ENCODE data around the gene FGF3. TPM values are rescaled to one million over a fixed set of nuclear protein-coding genes. Genes with fewer than 3 reads are reported as not detected.

FGF3 gene
- total RNA-seq, 2 experiments from 2014 or later, result not detected

- H3K4me1 Mint-ChIP-seq (ENCODE audit: low read depth), result no peaks in the 10 kb centered on the region
- no peak for ATAC-seq
Measured at GRCh38 chr11:69803604-69804218, 15.5 kb downstream of the FGF3 start.

GRCh38 chr11:69803022-69803421 is 16.2 kb downstream of the FGF3 start:
- Mint-ChIP-seq H3K36me3 (ENCODE audit: low read depth) (no peaks in the 10 kb centered on the region), H3K4me3 (no peak overlapping the region), H3K9me3 (ENCODE audit: insufficient read depth) (no peaks in the 10 kb centered on the region), H3K27me3 (ENCODE audit: low read depth) (peaks cover 5% of the 10 kb centered on the region), H3K27ac (no peak overlapping the region), H3K4me1 (ENCODE audit: low read depth) (no peaks in the 10 kb centered on the region)
- ChIA-PET POLR2A (no interaction called here), CTCF (no interaction called here)
- no peak for ATAC-seq
- DNase-seq, result no peak

More at GRCh38 chr11:69803604-69804218, 15.5 kb downstream of the FGF3 start:
- CTCF ChIA-PET, result no interaction called here
- POLR2A ChIA-PET, result no interaction called here
- no peak overlapping the region for H3K4me3 Mint-ChIP-seq
- peaks cover 7% of the 10 kb centered on the region for H3K27me3 Mint-ChIP-seq (ENCODE audit: low read depth)
- no peak for DNase-seq
- H3K27ac Mint-ChIP-seq, result no peak overlapping the region
- no peaks in the 10 kb centered on the region for H3K9me3 Mint-ChIP-seq (ENCODE audit: insufficient read depth)
- H3K36me3 Mint-ChIP-seq (ENCODE audit: low read depth), result no peaks in the 10 kb centered on the region

- H3K4me3 Mint-ChIP-seq, result no peak overlapping the region
- H3K9me3 Mint-ChIP-seq (ENCODE audit: insufficient read depth), result no peaks in the 10 kb centered on the region
- no peak for DNase-seq
- no peaks in the 10 kb centered on the region for H3K4me1 Mint-ChIP-seq (ENCODE audit: low read depth)
- ChIA-PET POLR2A (no interaction called here), CTCF (no interaction called here)
- no peak overlapping the region for H3K27ac Mint-ChIP-seq
- H3K36me3 Mint-ChIP-seq (ENCODE audit: low read depth), result no peaks in the 10 kb centered on the region
- no peak for ATAC-seq
- peaks cover 4% of the 10 kb centered on the region for H3K27me3 Mint-ChIP-seq (ENCODE audit: low read depth)
Measured at GRCh38 chr11:69802590-69802989, 16.6 kb downstream of the FGF3 start.

GRCh38 chr11:69801513-69802335 is 17.5 kb downstream of the FGF3 start:
- H3K4me1 Mint-ChIP-seq (ENCODE audit: low read depth), result no peaks in the 10 kb centered on the region
- ChIA-PET CTCF (interaction anchor here (0.9 to 1.1 kb wide), 2 partner anchors 48 to 117 kb away, joined by 3 read pairs; no protein-coding TSS in a partner anchor), POLR2A (no interaction called here)
- DNase-seq, result peak; percentile 37
- no peak overlapping the region for H3K27ac Mint-ChIP-seq
- H3K36me3 Mint-ChIP-seq (ENCODE audit: low read depth), result no peaks in the 10 kb centered on the region
- peaks cover 4% of the 10 kb centered on the region for H3K27me3 Mint-ChIP-seq (ENCODE audit: low read depth)
- ATAC-seq, result no peak
- H3K9me3 Mint-ChIP-seq (ENCODE audit: insufficient read depth), result no peaks in the 10 kb centered on the region
- H3K4me3 Mint-ChIP-seq, result no peak overlapping the region

GRCh38 chr11:69800278-69800677 is 18.9 kb downstream of the FGF3 start:
- DNase-seq, result no peak
- no peak overlapping the region for H3K27ac Mint-ChIP-seq
- H3K4me3 Mint-ChIP-seq, result no peak overlapping the region
- ChIA-PET POLR2A (no interaction called here), CTCF (no interaction called here)
- H3K36me3 Mint-ChIP-seq (ENCODE audit: low read depth), result no peaks in the 10 kb centered on the region
- no peaks in the 10 kb centered on the region for H3K4me1 Mint-ChIP-seq (ENCODE audit: low read depth)
- H3K9me3 Mint-ChIP-seq (ENCODE audit: insufficient read depth), result no peaks in the 10 kb centered on the region
- no peaks in the 10 kb centered on the region for H3K27me3 Mint-ChIP-seq (ENCODE audit: low read depth)
- no peak for ATAC-seq

- Mint-ChIP-seq H3K4me1 (ENCODE audit: low read depth) (no peaks in the 10 kb centered on the region), H3K27ac (no peak overlapping the region), H3K9me3 (ENCODE audit: insufficient read depth) (no peaks in the 10 kb centered on the region), H3K36me3 (ENCODE audit: low read depth) (no peaks in the 10 kb centered on the region), H3K4me3 (no peak overlapping the region), H3K27me3 (ENCODE audit: low read depth) (no peaks in the 10 kb centered on the region)
- ATAC-seq (no peak), DNase-seq (no peak)
- ChIA-PET CTCF (no interaction called here), POLR2A (no interaction called here)
Measured at GRCh38 chr11:69799582-69799981, 19.6 kb downstream of the FGF3 start.

- Mint-ChIP-seq H3K27me3 (ENCODE audit: low read depth) (no peaks in the 10 kb centered on the region), H3K27ac (no peak overlapping the region), H3K36me3 (ENCODE audit: low read depth) (no peaks in the 10 kb centered on the region), H3K9me3 (ENCODE audit: insufficient read depth) (no peaks in the 10 kb centered on the region), H3K4me3 (no peak overlapping the region), H3K4me1 (ENCODE audit: low read depth) (no peaks in the 10 kb centered on the region)
- CTCF ChIA-PET, result no interaction called here
- POLR2A ChIA-PET, result no interaction called here
- ATAC-seq (no peak), DNase-seq (no peak)
Measured at GRCh38 chr11:69799097-69799496, 20.1 kb downstream of the FGF3 start.

GRCh38 chr11:69797737-69798528 is 21.3 kb downstream of the FGF3 start:
- H3K9me3 Mint-ChIP-seq (ENCODE audit: insufficient read depth), result no peaks in the 10 kb centered on the region
- POLR2A ChIA-PET, result interaction anchor here (0.6 kb wide), 2 partner anchors 18 to 1309 kb away, joined by 3 read pairs; no protein-coding TSS in a partner anchor
- H3K36me3 Mint-ChIP-seq (ENCODE audit: low read depth), result no peaks in the 10 kb centered on the region
- no peaks in the 10 kb centered on the region for H3K4me1 Mint-ChIP-seq (ENCODE audit: low read depth)
- H3K27ac Mint-ChIP-seq, result no peak overlapping the region
- no peaks in the 10 kb centered on the region for H3K27me3 Mint-ChIP-seq (ENCODE audit: low read depth)
- DNase-seq (no peak), ATAC-seq (no peak)
- CTCF ChIA-PET, result no interaction called here
- no peak overlapping the region for H3K4me3 Mint-ChIP-seq

GRCh38 chr11:69797156-69797555 is 22.1 kb downstream of the FGF3 start:
- Mint-ChIP-seq H3K4me1 (ENCODE audit: low read depth) (no peaks in the 10 kb centered on the region), H3K4me3 (no peak overlapping the region), H3K36me3 (ENCODE audit: low read depth) (no peaks in the 10 kb centered on the region), H3K27me3 (ENCODE audit: low read depth) (no peaks in the 10 kb centered on the region), H3K27ac (no peak overlapping the region), H3K9me3 (ENCODE audit: insufficient read depth) (no peaks in the 10 kb centered on the region)
- CTCF ChIA-PET, result no interaction called here
- POLR2A ChIA-PET, result no interaction called here
- DNase-seq, result no peak
- ATAC-seq, result no peak

- POLR2A ChIA-PET, result no interaction called here
- DNase-seq, result no peak
- Mint-ChIP-seq H3K4me3 (no peak overlapping the region), H3K9me3 (ENCODE audit: insufficient read depth) (no peaks in the 10 kb centered on the region), H3K4me1 (ENCODE audit: low read depth) (no peaks in the 10 kb centered on the region), H3K27me3 (ENCODE audit: low read depth) (no peaks in the 10 kb centered on the region), H3K36me3 (ENCODE audit: low read depth) (no peaks in the 10 kb centered on the region), H3K27ac (no peak overlapping the region)
- CTCF ChIA-PET, result no interaction called here
- ATAC-seq, result no peak
Measured at GRCh38 chr11:69796063-69796462, 23.2 kb downstream of the FGF3 start.

GRCh38 chr11:69791276-69792180 is 27.7 kb downstream of the FGF3 start:
- H3K27me3 Mint-ChIP-seq (ENCODE audit: low read depth), result no peaks in the 10 kb centered on the region
- ChIA-PET POLR2A (no interaction called here), CTCF (no interaction called here)

More at GRCh38 chr11:69791276-69792180, 27.7 kb downstream of the FGF3 start:
- Mint-ChIP-seq H3K4me1 (ENCODE audit: low read depth) (no peaks in the 10 kb centered on the region), H3K27ac (no peak overlapping the region), H3K9me3 (ENCODE audit: insufficient read depth) (no peaks in the 10 kb centered on the region), H3K4me3 (no peak overlapping the region), H3K36me3 (ENCODE audit: low read depth) (no peaks in the 10 kb centered on the region)
- ATAC-seq (no peak), DNase-seq (no peak)
